ENCODE results near the gene LCN1. TPM values are rescaled to one million over a fixed set of nuclear protein-coding genes. Genes with fewer than 3 reads are reported as not detected.
"Not testable (repeated sequence)": the region's sequence is repeated elsewhere in the genome, so short reads cannot be mapped to it uniquely, and the experiment has no call there.

The LCN1 gene
- total RNA-seq, 2 experiments from 2014 or later: not detected

DNA sequence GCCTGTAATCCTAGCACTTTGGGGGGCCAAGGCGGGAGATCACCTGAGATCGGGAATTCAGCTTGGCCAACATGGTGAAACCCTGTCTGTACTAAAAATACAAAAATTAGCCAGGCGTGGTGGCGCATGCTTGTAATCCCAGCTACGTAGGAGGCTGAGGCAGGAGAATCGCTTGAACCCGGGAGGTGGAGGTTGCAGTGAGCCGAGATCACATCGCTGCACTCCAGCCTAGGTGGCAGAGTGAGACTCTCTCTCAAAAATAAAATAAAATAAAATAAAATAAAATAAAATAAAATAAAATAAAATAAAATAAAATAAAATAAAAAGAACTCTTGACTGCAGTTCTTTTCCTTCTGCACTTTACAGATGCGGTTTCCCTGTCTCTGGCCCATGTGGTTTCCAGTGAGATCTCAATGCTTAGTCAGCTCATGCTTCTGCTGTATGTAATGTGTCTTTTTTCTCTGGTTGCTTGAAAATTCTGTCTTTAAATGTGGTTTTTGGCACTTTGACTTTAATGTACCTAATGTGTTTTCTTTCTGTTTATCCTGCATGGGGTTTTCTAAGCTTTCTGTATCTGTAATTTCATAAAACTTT lies 7.7 kb downstream of the LCN1 start:
- H3K27me3 Mint-ChIP-seq; H3K27ac Mint-ChIP-seq; H3K9me3 Mint-ChIP-seq; H3K36me3 Mint-ChIP-seq; DNase-seq; H3K4me1 Mint-ChIP-seq; POLR2A ChIA-PET; H3K4me3 Mint-ChIP-seq; ATAC-seq (ENCODE audit: low read depth): not testable (repeated sequence)

- ATAC-seq (ENCODE audit: low read depth) (no peak), DNase-seq (no peak)
- H3K4me1 Mint-ChIP-seq: peaks cover 1% of the 10 kb centered on the region
- H3K27ac Mint-ChIP-seq: no peak overlapping the region
- POLR2A ChIA-PET: no interaction called here
- H3K27me3 Mint-ChIP-seq: peaks cover 10% of the 10 kb centered on the region
- H3K4me3 Mint-ChIP-seq: no peak overlapping the region
- H3K9me3 Mint-ChIP-seq: no peaks in the 10 kb centered on the region
- H3K36me3 Mint-ChIP-seq: no peaks in the 10 kb centered on the region
These were observed 8.9 kb downstream of the LCN1 start for GRCh38 chr9:135530146-135530545.

DNA sequence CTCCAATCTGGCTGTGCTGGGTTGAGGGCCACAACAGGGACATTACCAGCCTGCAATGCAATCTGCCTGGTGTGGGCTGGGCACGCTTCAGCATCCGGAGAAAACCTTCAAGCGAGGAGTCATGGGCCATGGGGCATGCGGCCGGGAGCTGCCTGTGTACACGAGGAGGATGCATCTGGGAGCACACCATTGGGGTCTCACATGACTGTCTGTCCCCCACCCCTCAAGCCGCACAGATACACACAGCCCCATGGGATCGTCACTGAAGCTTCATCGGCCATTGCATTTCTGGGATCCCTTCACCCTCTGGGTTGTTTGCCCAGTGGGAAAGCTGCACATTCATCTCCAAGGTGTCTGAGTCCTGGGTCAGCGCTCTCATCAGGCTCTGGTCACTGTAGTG lies 9.9 kb downstream of the LCN1 start:
- DNase-seq (no peak), ATAC-seq (ENCODE audit: low read depth) (no peak)
- H3K9me3 Mint-ChIP-seq: no peaks in the 10 kb centered on the region
- H3K27me3 Mint-ChIP-seq: peaks cover 10% of the 10 kb centered on the region
- H3K27ac Mint-ChIP-seq: no peak overlapping the region
- no peaks in the 10 kb centered on the region for H3K36me3 Mint-ChIP-seq
- peaks cover 1% of the 10 kb centered on the region for H3K4me1 Mint-ChIP-seq
- H3K4me3 Mint-ChIP-seq: no peak overlapping the region
- POLR2A ChIA-PET: no interaction called here

DNA sequence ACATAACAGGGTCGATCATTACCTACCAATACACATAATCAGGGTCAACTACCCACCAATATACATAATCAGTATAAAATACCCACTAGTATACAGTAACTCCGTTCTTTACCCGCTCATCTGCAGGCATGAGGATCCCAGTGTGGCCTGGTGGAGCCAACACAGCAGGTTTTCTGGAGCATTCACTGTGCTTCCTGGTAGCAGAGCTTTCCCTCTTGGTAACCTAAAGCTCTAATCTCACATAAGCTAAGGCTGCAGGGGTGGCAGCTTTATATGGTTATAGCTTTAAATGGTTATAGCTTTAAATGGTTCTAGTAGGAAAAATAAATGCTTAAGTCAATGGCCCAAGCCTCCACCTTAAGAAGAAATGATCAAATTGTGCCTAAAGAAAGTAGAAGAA lies 11.9 kb downstream of the LCN1 start:
- H3K9me3 Mint-ChIP-seq: no peaks in the 10 kb centered on the region
- DNase-seq (no peak), ATAC-seq (ENCODE audit: low read depth) (no peak)
- H3K4me1 Mint-ChIP-seq: peaks cover 1% of the 10 kb centered on the region
- H3K4me3 Mint-ChIP-seq: no peak overlapping the region
- no peaks in the 10 kb centered on the region for H3K36me3 Mint-ChIP-seq
- POLR2A ChIA-PET: no interaction called here
- H3K27me3 Mint-ChIP-seq: peaks cover 12% of the 10 kb centered on the region
- H3K27ac Mint-ChIP-seq: no peak overlapping the region

DNA sequence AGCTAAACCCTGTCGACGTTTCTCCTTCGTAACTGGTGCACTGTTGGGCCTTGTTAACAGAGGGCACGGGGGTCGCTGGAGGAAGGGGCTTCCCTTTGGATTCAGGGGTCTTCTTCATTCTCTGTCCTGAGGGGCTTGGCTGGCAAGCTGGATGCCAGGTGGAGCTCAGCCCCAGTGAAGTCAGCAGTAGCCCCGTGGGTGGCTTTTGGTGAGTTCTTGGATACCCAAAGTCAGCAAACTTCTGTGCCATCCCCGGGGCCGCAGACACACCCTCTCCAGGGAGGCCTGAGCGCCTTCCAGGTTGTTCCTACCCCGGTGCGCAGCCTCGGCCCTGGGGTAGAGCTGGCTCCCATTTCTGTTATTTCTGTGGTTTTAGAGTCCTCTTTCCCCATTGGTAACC lies 12.4 kb downstream of the LCN1 start:
- Mint-ChIP-seq H3K4me1 (peaks cover 1% of the 10 kb centered on the region), H3K27ac (no peak overlapping the region), H3K27me3 (peaks cover 14% of the 10 kb centered on the region), H3K9me3 (no peaks in the 10 kb centered on the region), H3K36me3 (no peaks in the 10 kb centered on the region), H3K4me3 (no peak overlapping the region)
- DNase-seq (no peak), ATAC-seq (ENCODE audit: low read depth) (no peak)
- POLR2A ChIA-PET: no interaction called here

GRCh38 chr9:135534192-135534711 lies 13.0 kb downstream of the LCN1 start:
- H3K36me3 Mint-ChIP-seq; H3K9me3 Mint-ChIP-seq; DNase-seq; H3K4me3 Mint-ChIP-seq; ATAC-seq (ENCODE audit: low read depth); POLR2A ChIA-PET; H3K4me1 Mint-ChIP-seq; H3K27ac Mint-ChIP-seq: not testable (repeated sequence)
- H3K27me3 Mint-ChIP-seq: peaks cover 14% of the 10 kb centered on the region

GRCh38 chr9:135534826-135535225 lies 13.6 kb downstream of the LCN1 start:
- ATAC-seq (ENCODE audit: low read depth); H3K36me3 Mint-ChIP-seq; H3K27ac Mint-ChIP-seq; H3K4me3 Mint-ChIP-seq; DNase-seq; H3K4me1 Mint-ChIP-seq; H3K9me3 Mint-ChIP-seq: not testable (repeated sequence)
- H3K27me3 Mint-ChIP-seq: peaks cover 16% of the 10 kb centered on the region
- POLR2A ChIA-PET: interaction anchor here (0.6 kb wide), 1 partner anchor 401 kb away, joined by 4 read pairs; no protein-coding TSS in a partner anchor

- DNase-seq; H3K27ac Mint-ChIP-seq; ATAC-seq (ENCODE audit: low read depth); H3K4me1 Mint-ChIP-seq; H3K9me3 Mint-ChIP-seq; H3K4me3 Mint-ChIP-seq; H3K36me3 Mint-ChIP-seq; POLR2A ChIA-PET: not testable (repeated sequence)
- peaks cover 13% of the 10 kb centered on the region for H3K27me3 Mint-ChIP-seq
These were observed 14.4 kb downstream of the LCN1 start for GRCh38 chr9:135535631-135536030.

DNA sequence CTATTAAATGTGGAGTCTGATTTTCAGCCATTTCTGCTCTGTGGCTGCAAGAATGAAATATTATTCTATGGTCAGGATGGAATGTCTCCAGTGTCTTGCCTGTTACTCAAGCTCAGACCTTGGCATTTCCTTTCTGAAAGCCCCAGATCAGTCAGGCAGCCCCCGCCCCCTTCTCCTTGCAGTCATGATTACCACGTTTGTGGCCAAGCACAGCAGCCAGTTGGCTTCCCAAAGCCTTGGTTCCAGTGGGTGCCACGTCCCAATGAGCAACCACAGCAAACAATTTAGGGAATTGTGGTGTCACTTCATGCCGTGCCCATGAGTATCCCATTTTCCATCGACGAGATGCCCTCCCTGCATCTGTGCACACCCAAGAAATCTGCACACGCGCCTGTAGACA lies 15.0 kb downstream of the LCN1 start:
- H3K9me3 Mint-ChIP-seq: no peaks in the 10 kb centered on the region
- no peaks in the 10 kb centered on the region for H3K4me1 Mint-ChIP-seq
- no peak overlapping the region for H3K4me3 Mint-ChIP-seq
- H3K27me3 Mint-ChIP-seq: peaks cover 15% of the 10 kb centered on the region
- POLR2A ChIA-PET: no interaction called here
- no peak for DNase-seq
- ATAC-seq (ENCODE audit: low read depth): no peak
- no peaks in the 10 kb centered on the region for H3K36me3 Mint-ChIP-seq
- H3K27ac Mint-ChIP-seq: no peak overlapping the region

DNA sequence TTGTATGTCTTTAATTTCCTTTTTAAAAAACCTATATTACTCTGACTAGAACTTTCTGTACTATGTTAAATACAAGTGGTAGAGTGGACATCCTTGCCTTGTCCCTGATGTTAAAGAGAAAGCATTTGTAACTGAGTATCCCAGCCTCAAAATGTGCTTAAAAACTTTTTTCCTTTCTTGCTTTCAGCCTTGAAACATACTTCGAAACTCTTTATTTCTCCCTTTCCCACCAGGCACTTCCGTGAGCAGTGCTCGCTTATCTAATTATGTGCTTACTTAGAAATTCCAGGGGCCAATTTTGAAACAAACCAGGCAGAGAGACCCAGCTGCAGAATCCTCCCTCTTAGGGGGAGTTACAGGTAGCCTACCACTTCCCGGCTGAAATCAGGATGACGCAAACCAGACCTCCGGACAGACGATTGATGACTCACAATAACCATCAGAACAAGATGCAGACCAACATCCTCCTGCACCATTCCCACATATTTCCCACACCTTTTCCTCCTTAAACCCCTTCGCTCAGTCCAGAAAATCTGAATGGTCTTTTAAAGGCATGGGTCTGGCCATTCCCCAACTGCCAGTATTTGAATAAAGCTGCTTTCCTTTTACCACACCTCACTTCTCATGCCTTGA lies 22.1 kb downstream of the LCN1 start:
- H3K36me3 Mint-ChIP-seq; DNase-seq; H3K9me3 Mint-ChIP-seq; H3K27ac Mint-ChIP-seq; POLR2A ChIA-PET; H3K4me3 Mint-ChIP-seq; ATAC-seq (ENCODE audit: low read depth); H3K4me1 Mint-ChIP-seq: not testable (repeated sequence)
- H3K27me3 Mint-ChIP-seq: peaks cover 27% of the 10 kb centered on the region

DNA sequence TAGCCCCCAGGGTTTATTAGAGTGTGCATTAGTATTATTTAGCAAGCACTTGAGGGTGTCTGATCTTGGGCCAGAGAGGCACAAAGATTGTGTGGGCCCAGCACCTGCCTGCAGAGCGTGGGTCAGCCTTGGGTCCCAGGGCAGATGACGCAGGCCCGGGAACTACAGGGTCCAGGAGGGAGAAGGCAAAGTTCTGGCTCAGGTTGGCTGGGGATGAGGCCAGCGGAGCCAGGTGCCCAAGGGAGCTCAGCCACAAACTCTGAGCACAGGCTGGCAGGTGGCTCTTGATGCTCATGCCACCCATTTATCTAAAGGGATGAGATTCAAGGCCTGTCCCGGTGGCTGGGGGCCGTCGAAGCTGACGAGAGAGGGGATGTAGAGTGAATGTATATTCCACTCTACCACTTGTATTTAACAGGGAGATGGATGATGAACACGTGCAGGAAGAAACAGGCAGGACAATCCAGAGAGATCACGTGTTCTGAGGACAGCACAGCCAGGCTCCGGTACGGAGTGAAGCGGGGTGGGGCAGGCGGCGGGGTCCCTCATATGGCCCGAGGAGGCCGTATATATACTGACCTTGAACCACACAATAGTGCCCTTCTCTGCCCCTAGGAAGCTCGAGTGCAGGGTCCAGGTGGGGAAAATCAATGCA lies 23.9 kb downstream of the LCN1 start:
- no peaks in the 10 kb centered on the region for H3K36me3 Mint-ChIP-seq
- DNase-seq: no peak
- ATAC-seq (ENCODE audit: low read depth): no peak
- peaks cover 23% of the 10 kb centered on the region for H3K27me3 Mint-ChIP-seq
- H3K9me3 Mint-ChIP-seq: no peaks in the 10 kb centered on the region
- no peak overlapping the region for H3K27ac Mint-ChIP-seq
- POLR2A ChIA-PET: no interaction called here
- no peaks in the 10 kb centered on the region for H3K4me1 Mint-ChIP-seq
- H3K4me3 Mint-ChIP-seq: no peak overlapping the region

DNA sequence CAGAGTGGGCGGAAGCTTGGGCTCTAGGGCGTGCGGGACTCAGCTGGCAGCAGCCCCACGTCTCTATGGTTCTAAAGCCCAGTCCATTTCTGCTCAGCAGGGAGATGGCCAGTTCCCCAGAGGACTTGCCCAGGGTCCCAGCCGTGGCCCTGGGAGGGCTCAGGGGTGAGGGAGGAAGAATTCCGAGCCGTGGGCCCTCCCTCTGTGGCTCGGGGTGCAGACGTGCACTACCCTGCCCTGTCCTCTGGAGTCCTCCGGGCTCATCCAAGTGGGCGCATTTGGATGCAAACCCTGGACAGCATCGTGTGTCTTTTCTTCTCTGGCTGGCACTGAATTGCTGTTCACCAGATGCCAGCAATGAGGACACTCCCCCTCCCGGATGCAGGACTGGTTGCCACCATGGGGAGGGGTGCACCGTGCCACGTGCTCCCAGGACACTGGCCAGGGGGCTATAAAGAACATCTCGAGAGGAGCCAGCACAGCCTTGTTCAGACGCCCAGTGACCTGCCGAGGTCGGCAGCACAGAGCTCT lies 24.5 kb downstream of the LCN1 start, which contains the start of gene OBP2A:
Gene OBP2A (plus strand): TSS at position 481 of the 531 bp plus-strand sequence. CDS start 55 bp downstream, outside the sequence.
- peaks cover 23% of the 10 kb centered on the region for H3K27me3 Mint-ChIP-seq
- H3K9me3 Mint-ChIP-seq; H3K4me3 Mint-ChIP-seq; H3K4me1 Mint-ChIP-seq; ATAC-seq (ENCODE audit: low read depth); POLR2A ChIA-PET; DNase-seq; H3K27ac Mint-ChIP-seq; H3K36me3 Mint-ChIP-seq: not testable (repeated sequence)

- DNase-seq; ATAC-seq (ENCODE audit: low read depth); H3K9me3 Mint-ChIP-seq; H3K27ac Mint-ChIP-seq; H3K36me3 Mint-ChIP-seq; H3K4me1 Mint-ChIP-seq; POLR2A ChIA-PET; H3K4me3 Mint-ChIP-seq: not testable (repeated sequence)
- H3K27me3 Mint-ChIP-seq: peaks cover 20% of the 10 kb centered on the region
These were observed 25.8 kb downstream of the LCN1 start for GRCh38 chr9:135546792-135547617.

All from activated naive CD8-positive, alpha-beta T cell treated with anti-CD3 and anti-CD28 coated beads, Interleukin-2, amount 10 ng/mL, durations not matched to agents 7 days and 5 days (primary cell).